Activated CD8-positive, alpha-beta memory T cell treated with anti-CD3 and anti-CD28 coated beads, Interleukin-2, amount 10 ng/mL, durations not matched to agents 7 days and 5 days (primary cell): Measurements from ENCODE around the gene FHOD3. TPM values are rescaled to one million over a fixed set of nuclear protein-coding genes. Genes with fewer than 3 reads are reported as not detected.
"Not testable (repeated sequence)": the region's sequence is repeated elsewhere in the genome, so short reads cannot be mapped to it uniquely, and the experiment has no call there.

Experiments used
- ATAC-seq: fragments of 150-1000 bp; cut with Tn5 transposase; one replicate; pipeline ENCODE4 v1.10.0; 2021; ENCODE audit warnings: moderate library complexity
- CTCF ChIA-PET: fragments of 350-600 bp; sonication (Branson Sonifier 250); formaldehyde crosslinking; loops from one replicate; lab custom pipeline; 2021; ENCODE audit warnings: antibody characterized with exemption; lab: Charles Lee
- DNase-seq: peaks from one replicate; pipeline ENCODE4 v3.0.0-alpha.2; 2020
- H3K27ac Mint-ChIP-seq: one replicate; pipeline ENCODE4 v1.8.0; 2021; ENCODE audit warnings: mild to moderate bottlenecking, mixed read lengths
- H3K27me3 Mint-ChIP-seq: one replicate; pipeline ENCODE4 v1.8.0; 2021; ENCODE audit warnings: mixed read lengths
- H3K36me3 Mint-ChIP-seq: one replicate; pipeline ENCODE4 v1.8.0; 2021; ENCODE audit warnings: mild to moderate bottlenecking, mixed read lengths
- H3K4me1 Mint-ChIP-seq: one replicate; pipeline ENCODE4 v1.8.0; 2021; ENCODE audit warnings: mixed read lengths
- H3K4me3 Mint-ChIP-seq: one replicate; pipeline ENCODE4 v1.8.0; 2021; ENCODE audit warnings: mild to moderate bottlenecking, moderate library complexity, mixed read lengths
- H3K9me3 Mint-ChIP-seq: one replicate; pipeline ENCODE4 v1.8.0; 2022; ENCODE audit warnings: low read depth, mixed read lengths
- total RNA-seq, 2 experiments: library from RNA; stranded (reverse); gene quantifications; one replicate each; pipeline ENCODE4 v1.2.3, GENCODE V29; 2021

Gene FHOD3
- total RNA-seq, 2 experiments from 2014 or later: not detected

DNA sequence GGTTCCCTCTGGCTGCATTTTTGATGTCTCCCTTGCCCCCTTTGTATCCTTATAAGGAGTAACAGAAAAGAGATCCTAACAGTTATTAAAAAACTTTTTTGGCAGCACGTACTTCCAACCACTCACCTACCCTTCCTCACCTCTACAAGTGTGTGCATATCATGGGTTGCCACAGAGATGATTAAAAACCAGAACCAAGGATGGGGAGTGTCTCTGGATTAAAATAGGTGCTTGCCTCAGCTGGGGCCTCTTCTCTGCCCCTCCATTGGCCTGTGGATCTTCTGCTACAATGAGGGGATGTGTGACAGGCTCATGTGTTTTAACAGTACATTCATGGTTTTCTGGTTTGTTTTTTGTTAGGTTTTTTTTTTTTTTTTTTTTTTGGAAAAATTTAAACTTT, 160.8 kb downstream of the FHOD3 start:
- no peak overlapping the region for H3K4me3 Mint-ChIP-seq
- ATAC-seq (no peak), DNase-seq (no peak)
- H3K27ac Mint-ChIP-seq: no peak overlapping the region
- CTCF ChIA-PET: no interaction called here
- no peaks in the 10 kb centered on the region for H3K36me3 Mint-ChIP-seq
- H3K27me3 Mint-ChIP-seq: peaks cover 4% of the 10 kb centered on the region
- no peaks in the 10 kb centered on the region for H3K4me1 Mint-ChIP-seq
- H3K9me3 Mint-ChIP-seq: no peaks in the 10 kb centered on the region

DNA sequence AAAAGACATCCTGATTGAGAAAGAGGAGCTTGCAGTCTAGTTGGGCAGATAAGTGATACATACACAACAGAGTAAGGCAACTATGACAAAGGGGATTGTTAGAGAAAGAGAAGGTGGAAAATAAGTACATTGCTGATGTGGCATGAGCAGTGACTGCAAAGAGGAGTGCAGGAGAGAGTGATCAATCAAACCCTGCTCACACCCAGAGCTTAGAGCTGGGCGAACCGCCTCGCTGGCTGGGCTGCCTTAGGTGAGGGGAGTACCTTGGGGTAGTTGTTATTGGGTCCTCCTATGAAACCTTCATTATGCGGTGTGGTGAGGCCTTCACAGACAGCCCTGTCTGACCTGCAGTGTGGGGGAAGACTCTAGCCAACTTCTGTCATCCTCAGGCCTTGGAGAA, 161.7 kb downstream of the FHOD3 start:
- H3K4me3 Mint-ChIP-seq: no peak overlapping the region
- peaks cover 4% of the 10 kb centered on the region for H3K27me3 Mint-ChIP-seq
- H3K36me3 Mint-ChIP-seq: no peaks in the 10 kb centered on the region
- H3K9me3 Mint-ChIP-seq: no peaks in the 10 kb centered on the region
- no peak for DNase-seq
- H3K27ac Mint-ChIP-seq: no peak overlapping the region
- no peaks in the 10 kb centered on the region for H3K4me1 Mint-ChIP-seq
- ATAC-seq: no peak
- CTCF ChIA-PET: no interaction called here

DNA sequence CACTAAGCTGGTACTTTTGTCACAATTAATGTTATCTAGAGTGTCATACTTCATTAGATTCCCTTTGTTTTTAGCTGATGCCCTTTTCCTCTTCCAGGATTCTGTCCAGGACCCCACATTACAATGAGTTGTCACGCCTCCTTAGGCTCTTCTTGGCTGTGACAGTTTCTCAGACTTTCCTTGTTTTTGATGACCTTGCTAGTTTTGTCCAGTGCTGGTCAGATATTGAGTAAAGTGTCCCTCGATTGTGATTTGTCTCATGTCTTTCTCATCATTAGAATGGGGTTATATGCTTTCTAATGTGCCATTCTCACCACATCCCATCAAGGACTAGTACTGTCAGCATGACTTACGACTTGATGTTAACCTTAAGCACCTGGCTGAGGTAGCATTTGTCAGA, 162.3 kb downstream of the FHOD3 start:
- H3K9me3 Mint-ChIP-seq: no peaks in the 10 kb centered on the region
- no peaks in the 10 kb centered on the region for H3K36me3 Mint-ChIP-seq
- H3K27ac Mint-ChIP-seq: no peak overlapping the region
- CTCF ChIA-PET: no interaction called here
- no peak overlapping the region for H3K4me3 Mint-ChIP-seq
- no peak for ATAC-seq
- no peak for DNase-seq
- H3K27me3 Mint-ChIP-seq: peaks cover 4% of the 10 kb centered on the region
- H3K4me1 Mint-ChIP-seq: no peaks in the 10 kb centered on the region

DNA sequence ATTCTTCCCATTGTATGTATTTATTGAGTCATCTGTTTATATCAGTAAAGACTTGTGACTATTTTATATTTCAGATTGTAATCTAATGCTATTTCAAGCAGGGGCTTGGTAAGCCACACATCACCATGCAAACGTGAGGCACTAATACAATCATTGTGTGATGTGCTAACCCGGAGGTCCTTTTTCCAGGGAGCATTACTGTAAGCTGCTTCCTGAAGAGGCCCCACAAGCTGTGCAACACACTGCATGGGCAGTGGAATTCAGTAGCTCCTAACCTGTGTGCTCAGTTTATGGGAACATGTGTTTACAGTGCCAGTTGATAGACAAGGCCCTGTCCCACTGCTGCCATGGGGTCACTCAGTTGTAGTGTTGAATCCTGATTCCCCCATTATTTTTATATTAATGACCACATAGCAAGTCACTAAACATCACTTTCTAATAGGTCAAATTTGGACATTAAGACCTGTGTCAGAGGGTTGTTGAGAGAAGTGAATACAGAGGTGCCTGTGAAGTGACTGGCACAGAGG, 162.9 kb downstream of the FHOD3 start:
- ATAC-seq (no peak), DNase-seq (no peak)
- Mint-ChIP-seq H3K36me3 (no peaks in the 10 kb centered on the region), H3K27ac (no peak overlapping the region), H3K27me3 (peaks cover 4% of the 10 kb centered on the region), H3K4me1 (no peaks in the 10 kb centered on the region), H3K4me3 (no peak overlapping the region), H3K9me3 (no peaks in the 10 kb centered on the region)
- CTCF ChIA-PET: no interaction called here

DNA sequence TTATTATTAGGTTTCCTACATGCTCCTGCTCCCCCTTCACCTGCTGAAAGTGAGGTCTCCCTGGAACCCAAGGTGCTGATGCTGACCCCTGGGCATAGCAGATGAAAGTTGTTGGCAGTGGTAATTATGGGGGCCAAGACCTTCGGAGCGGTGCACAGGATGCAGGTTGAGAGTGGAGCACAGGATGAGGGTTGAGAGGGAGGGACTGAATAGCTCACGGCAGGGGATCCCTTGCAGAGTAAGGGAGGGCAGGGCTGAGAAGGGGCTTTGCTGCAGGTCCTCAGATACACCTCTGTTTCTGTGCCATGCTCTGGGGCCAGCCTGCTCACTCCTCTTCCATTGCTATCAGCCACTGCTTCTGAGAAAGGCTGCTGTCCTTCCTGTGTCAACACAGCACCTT, 163.3 kb downstream of the FHOD3 start:
- no peaks in the 10 kb centered on the region for H3K4me1 Mint-ChIP-seq
- DNase-seq (no peak), ATAC-seq (no peak)
- no peak overlapping the region for H3K4me3 Mint-ChIP-seq
- CTCF ChIA-PET: no interaction called here
- H3K27ac Mint-ChIP-seq: no peak overlapping the region
- peaks cover 4% of the 10 kb centered on the region for H3K27me3 Mint-ChIP-seq
- H3K9me3 Mint-ChIP-seq: no peaks in the 10 kb centered on the region
- no peaks in the 10 kb centered on the region for H3K36me3 Mint-ChIP-seq

DNA sequence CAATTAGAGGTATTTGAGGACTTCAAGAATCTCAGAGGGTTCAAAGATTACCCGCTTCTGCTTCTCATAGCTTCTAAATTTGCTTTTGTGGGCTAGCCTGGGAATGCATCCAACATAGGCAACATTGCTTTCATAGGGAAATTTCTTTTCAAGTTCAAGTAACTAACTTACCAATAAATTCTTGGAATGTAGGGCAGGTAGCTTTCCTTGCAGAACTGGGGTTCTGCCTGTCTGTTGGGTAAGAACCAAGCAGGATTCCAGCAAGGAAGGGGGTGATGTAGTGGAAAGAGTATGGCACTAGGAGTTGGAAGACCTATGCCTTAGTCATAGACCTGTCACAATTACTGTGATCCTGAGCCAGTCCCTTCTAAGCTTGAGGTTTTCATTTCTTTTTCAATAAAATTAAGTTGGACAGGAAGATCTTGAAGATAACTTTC, 164.1 kb downstream of the FHOD3 start:
- no peaks in the 10 kb centered on the region for H3K4me1 Mint-ChIP-seq
- H3K36me3 Mint-ChIP-seq: no peaks in the 10 kb centered on the region
- H3K9me3 Mint-ChIP-seq: no peaks in the 10 kb centered on the region
- no peak overlapping the region for H3K4me3 Mint-ChIP-seq
- H3K27ac Mint-ChIP-seq: no peak overlapping the region
- DNase-seq (no peak), ATAC-seq (no peak)
- CTCF ChIA-PET: no interaction called here
- peaks cover 4% of the 10 kb centered on the region for H3K27me3 Mint-ChIP-seq

DNA sequence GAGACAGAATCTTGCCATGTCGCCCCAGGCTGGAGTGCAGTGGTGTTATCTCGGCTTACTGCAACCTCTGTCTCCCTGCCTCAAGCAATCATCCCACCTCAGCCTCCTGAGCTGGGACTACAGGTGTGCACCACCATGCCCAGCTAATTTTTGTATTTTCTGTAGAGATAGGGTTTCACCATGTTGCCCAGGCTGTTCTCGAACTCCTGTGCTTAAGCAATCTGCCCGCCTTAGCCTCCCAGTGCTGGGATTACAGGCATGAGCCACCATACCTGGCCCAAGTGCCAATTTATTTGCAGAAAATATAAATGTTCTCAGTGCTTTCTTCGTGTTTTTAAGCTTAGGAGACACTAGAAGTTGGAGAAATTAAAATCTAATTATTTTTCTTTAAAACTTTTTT, 166.0 kb downstream of the FHOD3 start:
- H3K4me3 Mint-ChIP-seq, H3K36me3 Mint-ChIP-seq, H3K4me1 Mint-ChIP-seq, DNase-seq, ATAC-seq, H3K27ac Mint-ChIP-seq, H3K9me3 Mint-ChIP-seq, CTCF ChIA-PET, H3K27me3 Mint-ChIP-seq: not testable (repeated sequence)

DNA sequence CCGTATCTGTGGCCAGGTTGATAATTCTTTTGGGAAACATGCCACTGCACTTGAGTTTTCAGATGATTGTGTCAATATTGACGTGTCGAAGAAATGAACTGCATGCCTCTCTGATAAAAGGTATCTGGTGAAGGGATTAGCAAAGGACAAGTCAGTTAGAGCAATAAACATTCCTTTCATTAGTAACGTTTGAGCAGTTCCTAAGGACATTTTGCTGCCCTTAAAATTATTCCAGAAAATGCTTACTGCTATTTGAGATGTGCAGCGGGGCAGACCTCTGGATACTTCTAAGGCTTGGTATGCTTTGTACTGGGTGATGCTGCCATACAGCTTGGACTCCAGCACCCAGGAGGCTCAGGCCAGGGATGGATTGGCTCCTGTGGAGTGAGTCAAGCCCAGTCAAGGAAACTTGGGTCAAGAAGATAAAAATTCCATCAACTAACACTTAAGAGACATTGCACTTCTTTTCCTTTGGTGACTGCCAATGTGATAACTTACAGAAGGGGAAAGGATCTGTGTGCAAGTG, 166.7 kb downstream of the FHOD3 start:
- DNase-seq (no peak), ATAC-seq (no peak)
- H3K4me3 Mint-ChIP-seq: no peak overlapping the region
- H3K27ac Mint-ChIP-seq: no peak overlapping the region
- CTCF ChIA-PET: no interaction called here
- H3K4me1 Mint-ChIP-seq: no peaks in the 10 kb centered on the region
- no peaks in the 10 kb centered on the region for H3K9me3 Mint-ChIP-seq
- no peaks in the 10 kb centered on the region for H3K27me3 Mint-ChIP-seq
- no peaks in the 10 kb centered on the region for H3K36me3 Mint-ChIP-seq

DNA sequence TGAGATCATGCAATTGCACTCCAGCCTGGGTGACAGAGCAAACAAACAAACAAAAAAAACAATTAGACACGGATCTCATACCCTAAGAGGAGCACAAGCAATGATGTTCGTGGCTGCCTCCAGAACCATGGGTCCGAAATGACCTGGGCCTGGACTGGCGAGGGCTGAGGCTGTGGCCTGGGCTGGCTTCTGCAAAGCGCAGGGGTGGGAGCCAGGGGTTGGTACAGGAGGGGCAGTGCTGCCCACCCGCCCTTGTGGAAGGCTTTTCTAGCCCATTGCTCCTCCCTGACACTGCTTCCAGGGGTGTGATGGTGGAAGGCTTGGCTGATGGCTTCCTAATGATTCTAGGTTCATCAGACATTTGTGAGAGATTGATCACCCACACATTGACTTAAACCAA, 167.8 kb downstream of the FHOD3 start:
- Mint-ChIP-seq H3K27ac (no peak overlapping the region), H3K9me3 (no peaks in the 10 kb centered on the region), H3K27me3 (no peaks in the 10 kb centered on the region), H3K36me3 (no peaks in the 10 kb centered on the region), H3K4me3 (no peak overlapping the region), H3K4me1 (no peaks in the 10 kb centered on the region)
- DNase-seq (no peak), ATAC-seq (no peak)
- CTCF ChIA-PET: no interaction called here

DNA sequence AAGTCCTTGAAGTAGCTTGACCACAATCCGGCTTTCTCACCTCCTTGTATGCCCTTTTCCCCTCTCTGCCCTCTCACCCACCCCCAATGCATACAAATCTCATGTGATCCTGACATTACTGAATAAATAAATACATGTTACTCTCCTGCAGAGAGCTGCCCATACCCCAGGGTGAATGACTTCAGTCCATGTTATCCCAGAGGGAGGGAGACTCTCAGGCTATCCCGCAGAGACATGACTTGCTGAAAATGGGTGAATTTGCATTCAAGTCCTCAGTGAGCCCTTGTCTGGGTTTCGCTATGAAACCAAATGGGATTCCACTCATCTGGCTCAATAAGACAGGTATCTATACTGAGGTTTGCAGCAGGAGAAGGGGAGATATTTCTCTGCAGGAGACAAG, 168.5 kb downstream of the FHOD3 start:
- Mint-ChIP-seq H3K27ac (no peak overlapping the region), H3K4me3 (no peak overlapping the region), H3K4me1 (no peaks in the 10 kb centered on the region), H3K36me3 (no peaks in the 10 kb centered on the region), H3K27me3 (no peaks in the 10 kb centered on the region), H3K9me3 (no peaks in the 10 kb centered on the region)
- no peak for DNase-seq
- CTCF ChIA-PET: no interaction called here
- ATAC-seq: no peak

DNA sequence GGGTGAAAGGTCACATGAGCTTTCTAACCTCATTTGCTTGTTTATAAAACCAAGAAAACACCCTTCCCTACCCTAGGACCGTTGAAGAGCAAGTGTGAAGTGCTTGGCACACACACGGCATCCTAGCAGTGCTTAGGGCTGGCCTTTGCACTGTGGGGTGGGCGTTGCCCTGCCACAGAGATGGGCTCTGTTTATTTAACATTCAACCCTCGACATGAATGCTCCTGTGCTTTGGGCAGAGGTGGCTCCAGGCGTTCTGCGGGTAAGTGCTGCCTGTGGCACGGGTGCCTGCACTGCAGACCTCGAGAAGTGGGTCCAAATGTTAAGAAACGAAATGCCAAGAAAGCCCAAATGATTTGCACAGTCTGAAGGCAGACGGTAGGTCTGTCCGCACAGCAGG, 170.1 kb downstream of the FHOD3 start:
- CTCF ChIA-PET: no interaction called here
- Mint-ChIP-seq H3K4me3 (no peak overlapping the region), H3K27me3 (peaks cover 10% of the 10 kb centered on the region), H3K27ac (no peak overlapping the region), H3K4me1 (no peaks in the 10 kb centered on the region), H3K36me3 (no peaks in the 10 kb centered on the region), H3K9me3 (no peaks in the 10 kb centered on the region)
- DNase-seq (no peak), ATAC-seq (no peak)

DNA sequence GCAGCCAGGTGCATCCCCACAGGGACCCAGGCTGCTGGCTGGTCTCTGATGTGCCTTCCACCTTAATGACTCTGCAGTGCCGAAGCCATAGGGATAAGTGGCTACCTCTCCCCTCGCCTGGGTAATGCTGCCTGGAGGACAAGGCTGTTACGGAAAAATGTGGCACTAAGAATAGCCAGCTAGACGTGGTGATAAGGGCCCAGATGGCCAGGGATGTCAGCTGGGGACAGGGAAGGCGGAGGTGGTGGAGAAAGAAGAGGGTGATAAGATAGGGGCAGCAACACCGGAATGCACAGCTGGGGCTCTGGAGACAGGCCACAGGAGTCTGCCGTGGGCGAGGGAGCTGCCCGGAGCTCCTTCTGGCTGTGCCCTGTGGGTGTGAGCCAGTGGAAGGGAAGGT, 170.6 kb downstream of the FHOD3 start:
- H3K36me3 Mint-ChIP-seq: no peaks in the 10 kb centered on the region
- DNase-seq (no peak), ATAC-seq (no peak)
- no peaks in the 10 kb centered on the region for H3K9me3 Mint-ChIP-seq
- CTCF ChIA-PET: no interaction called here
- H3K27me3 Mint-ChIP-seq: peaks cover 11% of the 10 kb centered on the region
- H3K4me1 Mint-ChIP-seq: no peaks in the 10 kb centered on the region
- no peak overlapping the region for H3K27ac Mint-ChIP-seq
- H3K4me3 Mint-ChIP-seq: no peak overlapping the region

DNA sequence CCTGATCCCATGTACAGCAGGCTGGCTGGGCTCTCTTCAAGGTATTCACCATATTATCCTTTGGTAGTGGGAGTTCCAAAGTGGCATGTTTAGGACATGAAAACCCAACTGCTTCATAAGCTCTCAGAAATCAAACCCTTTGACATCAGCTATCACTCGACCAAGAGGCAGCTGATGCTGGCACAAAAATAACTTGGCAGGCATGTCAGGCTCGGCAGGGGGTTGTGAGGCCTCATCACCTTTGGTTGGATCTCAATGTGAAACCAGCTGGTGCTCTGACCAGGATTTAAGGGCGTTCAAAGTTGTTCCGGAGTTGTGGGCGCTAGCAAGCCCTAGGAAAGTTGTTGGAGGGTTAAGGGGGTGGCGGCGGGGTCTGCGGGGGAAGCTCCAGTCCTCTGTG, 171.9 kb downstream of the FHOD3 start:
- ATAC-seq: no peak
- CTCF ChIA-PET: no interaction called here
- H3K4me3 Mint-ChIP-seq: no peak overlapping the region
- no peaks in the 10 kb centered on the region for H3K36me3 Mint-ChIP-seq
- no peaks in the 10 kb centered on the region for H3K9me3 Mint-ChIP-seq
- H3K27me3 Mint-ChIP-seq: peaks cover 14% of the 10 kb centered on the region
- DNase-seq: no peak
- H3K27ac Mint-ChIP-seq: no peak overlapping the region
- H3K4me1 Mint-ChIP-seq: peaks cover 2% of the 10 kb centered on the region

DNA sequence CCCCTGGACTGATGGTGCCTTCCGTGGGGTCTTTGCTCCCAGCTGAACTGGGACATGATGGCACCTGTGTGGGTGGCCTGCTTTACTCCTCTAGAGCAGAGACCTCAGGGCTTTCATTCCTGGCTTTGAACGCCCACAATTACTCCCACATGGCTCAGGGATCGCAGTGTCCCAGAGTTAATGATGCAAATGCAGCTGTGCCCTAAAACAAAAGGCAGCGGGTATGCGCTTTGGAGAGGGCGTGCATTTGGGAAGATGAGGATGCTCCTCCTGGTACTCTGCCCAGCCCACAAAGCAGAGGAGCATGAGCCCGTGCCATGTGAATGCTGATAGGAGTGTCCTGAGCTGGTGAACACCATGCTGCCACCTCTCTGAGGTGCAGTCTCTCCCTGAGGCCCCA, 173.4 kb downstream of the FHOD3 start:
- Mint-ChIP-seq H3K27ac (no peak overlapping the region), H3K4me3 (no peak overlapping the region), H3K27me3 (peaks cover 14% of the 10 kb centered on the region), H3K9me3 (no peaks in the 10 kb centered on the region), H3K4me1 (peaks cover 2% of the 10 kb centered on the region), H3K36me3 (no peaks in the 10 kb centered on the region)
- no peak for ATAC-seq
- CTCF ChIA-PET: no interaction called here
- no peak for DNase-seq

DNA sequence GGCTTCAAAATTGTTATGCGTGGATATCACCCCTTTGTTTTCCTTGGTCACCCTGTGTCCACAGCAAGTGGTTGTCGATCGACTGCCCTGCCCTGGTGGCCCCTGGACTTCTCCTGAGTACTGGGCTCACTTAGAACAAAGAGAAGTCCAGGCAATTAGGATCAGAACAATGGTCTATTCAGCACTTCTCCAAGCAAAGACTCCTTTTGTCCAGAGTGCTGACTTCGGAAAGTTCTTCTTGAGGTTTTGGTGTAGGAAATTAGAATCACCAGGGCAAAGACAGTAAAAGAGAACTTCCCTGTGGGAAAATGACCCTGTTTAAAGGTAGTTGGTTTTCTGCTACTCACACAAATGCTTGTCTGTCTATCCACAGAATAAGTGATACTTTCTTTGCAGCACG, 173.9 kb downstream of the FHOD3 start:
- peaks cover 2% of the 10 kb centered on the region for H3K4me1 Mint-ChIP-seq
- peaks cover 14% of the 10 kb centered on the region for H3K27me3 Mint-ChIP-seq
- no peaks in the 10 kb centered on the region for H3K9me3 Mint-ChIP-seq
- ATAC-seq: no peak
- no peak overlapping the region for H3K4me3 Mint-ChIP-seq
- H3K27ac Mint-ChIP-seq: no peak overlapping the region
- no peak for DNase-seq
- CTCF ChIA-PET: no interaction called here
- H3K36me3 Mint-ChIP-seq: no peaks in the 10 kb centered on the region
